ENCODE results near the gene TFF1.

GRCh38 chr21:42385619-42386018 is 19.3 kb upstream of the TFF1 start:
- TF ChIP-seq CTCF (conservative IDR thresholded peaks at IDR 0.05) (no peak), EZH2 (IDR thresholded peaks at IDR 0.05; ENCODE audit: low read depth) (no peak)
